Measurements from ENCODE around the gene BOD1L1.

DNA sequence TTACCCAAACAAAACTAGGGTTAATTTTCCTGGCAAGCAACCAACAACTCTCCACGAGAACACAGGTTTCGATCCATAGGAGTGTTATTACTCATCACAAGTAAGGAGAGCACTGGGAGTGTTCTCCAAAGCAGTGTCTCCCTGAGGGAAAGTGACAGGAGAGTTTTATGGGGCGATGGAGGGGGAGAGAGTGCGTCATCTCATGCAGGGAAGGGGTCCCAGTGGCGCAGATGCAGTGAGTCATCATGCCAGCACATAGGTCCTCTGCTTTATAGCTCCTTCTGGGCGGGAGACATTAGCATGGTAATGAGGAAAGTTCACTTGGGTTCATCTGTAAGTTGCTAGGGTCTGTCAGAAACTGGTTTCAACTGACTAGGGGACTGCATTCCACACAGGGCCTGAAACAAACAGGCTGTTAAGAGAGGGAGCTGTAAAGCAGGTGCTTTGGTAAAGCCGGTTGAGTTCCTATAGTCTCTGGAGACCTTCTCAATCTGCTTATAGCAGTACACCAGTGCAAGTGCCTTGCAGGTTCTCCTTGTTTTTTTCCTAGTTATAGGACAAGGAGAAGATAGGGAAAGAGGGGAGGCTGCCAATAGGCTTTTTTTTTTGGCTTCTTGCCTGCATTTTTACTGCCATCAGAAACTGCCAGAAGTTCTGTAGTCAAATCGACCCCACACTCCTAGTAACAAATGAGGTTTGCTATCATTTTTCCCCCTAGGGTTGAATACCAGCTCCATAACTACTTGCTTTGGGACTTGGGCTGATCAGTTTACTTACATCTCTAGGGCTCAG, 12.8 kb upstream of the BOD1L1 start:
- TF ChIP-seq TAF1 (IDR thresholded peaks at IDR 0.05; ENCODE audit: low read depth, low read length), result peak; percentile 42; the same call in 1 of the 2 replicates
- TF ChIP-seq CTCF (IDR thresholded peaks at IDR 0.05; ENCODE audit: control extremely low read depth in 1 of 3, insufficient read depth in 1 of 3, low read depth in 1 of 3, low read length in 3 of 3), result no peak
- no peak for TF ChIP-seq RAD21 (IDR thresholded peaks at IDR 0.05 in 1 of 2, conservative IDR thresholded peaks at IDR 0.05 in 1 of 2; ENCODE audit: low read depth in 2 of 2, low read length in 2 of 2)
- no peak for TF ChIP-seq CBX5 (IDR thresholded peaks at IDR 0.05; ENCODE audit: low read depth, low read length)
- TF ChIP-seq TAF7 (optimal IDR thresholded peaks at IDR 0.05; ENCODE audit: borderline replicate concordance, low read depth, low read length), result no peak
- no peak for TF ChIP-seq RFX5 (IDR thresholded peaks at IDR 0.05; ENCODE audit: borderline replicate concordance, low read depth, low read length)
- TF ChIP-seq ZNF274 (IDR thresholded peaks at IDR 0.05; ENCODE audit: borderline replicate concordance, extremely low read depth, low read length), result no peak
- TF ChIP-seq POLR2AphosphoS5 (IDR thresholded peaks at IDR 0.05; ENCODE audit: low read depth, low read length), result no peak
- no peak for TF ChIP-seq POLR2A (IDR thresholded peaks at IDR 0.05; ENCODE audit: control extremely low read depth in 1 of 2, low read depth in 2 of 2, low read length in 2 of 2)
- no peak for TF ChIP-seq YY1 (IDR thresholded peaks at IDR 0.05; ENCODE audit: low read depth, low read length)
- no peak for TF ChIP-seq BRCA1 (IDR thresholded peaks at IDR 0.05; ENCODE audit: low read depth, low read length)

All from H1 (cell line).